Measurements from ENCODE around the gene RMP24.

The RMP24 gene

GRCh38 chr18:35949090-35949489 is 23.4 kb upstream of the RMP24 start:
- no peak for TF ChIP-seq CTCF (IDR thresholded peaks at IDR 0.05; ENCODE audit: low read depth, low read length)
- peaks cover 2% of the 10 kb centered on the region; the same call in 1 of the 2 replicates for H3K9me3 ChIP-seq (ENCODE audit: control insufficient read depth, insufficient read depth, low read length)
- ChIA-PET POLR2A (no interaction called here), CTCF (interaction anchor here (1.0 to 4.0 kb wide), 9 partner anchors 8 to 563 kb away, joined by 3 to 42 read pairs (median 8); no protein-coding TSS in a partner anchor)
- DNase-seq (ENCODE audit: low read depth, low spot score): no peak
- H3K27me3 ChIP-seq (ENCODE audit: control insufficient read depth, insufficient read depth, low read length): peaks cover 7% of the 10 kb centered on the region
- H3K4me3 ChIP-seq (ENCODE audit: low read depth, low read length): no peak overlapping the region
- no peak overlapping the region for H3K27ac ChIP-seq (ENCODE audit: low read depth, low read length)

- Histone ChIP-seq H3K9me3 (ENCODE audit: control insufficient read depth, insufficient read depth, low read length) (peaks cover 2% of the 10 kb centered on the region; the same call in 1 of the 2 replicates), H3K27ac (ENCODE audit: low read depth, low read length) (no peak overlapping the region), H3K27me3 (ENCODE audit: control insufficient read depth, insufficient read depth, low read length) (peaks cover 7% of the 10 kb centered on the region), H3K4me3 (ENCODE audit: low read depth, low read length) (peak overlapping the region; percentile 62)
- peak; percentile 94 for TF ChIP-seq CTCF (IDR thresholded peaks at IDR 0.05; ENCODE audit: low read depth, low read length)
- ChIA-PET POLR2A (interaction anchor here (0.9 kb wide), 1 partner anchor 18 kb away, joined by 3 read pairs; no protein-coding TSS in a partner anchor), CTCF (interaction anchor here (0.6 to 4.0 kb wide), 22 partner anchors 9 to 564 kb away, joined by 3 to 42 read pairs (median 4); partner anchors contain the start of gene RMP24)
- DNase-seq (ENCODE audit: low read depth, low spot score): peak; percentile 33
Observed at GRCh38 chr18:35949903-35950627, 22.4 kb upstream of the RMP24 start.

- POLR2A ChIA-PET: interaction anchor here (0.9 kb wide), 1 partner anchor 17 kb away, joined by 3 read pairs; no protein-coding TSS in a partner anchor
- TF ChIP-seq CTCF (IDR thresholded peaks at IDR 0.05; ENCODE audit: low read depth, low read length): no peak
- CTCF ChIA-PET: interaction anchor here (0.6 to 4.0 kb wide), 20 partner anchors 9 to 565 kb away, joined by 3 to 42 read pairs (median 5); partner anchors contain the start of gene RMP24
- Histone ChIP-seq H3K4me3 (ENCODE audit: low read depth, low read length) (no peak overlapping the region), H3K9me3 (ENCODE audit: control insufficient read depth, insufficient read depth, low read length) (peaks cover 2% of the 10 kb centered on the region; the same call in 1 of the 2 replicates), H3K27me3 (ENCODE audit: control insufficient read depth, insufficient read depth, low read length) (peaks cover 7% of the 10 kb centered on the region), H3K27ac (ENCODE audit: low read depth, low read length) (no peak overlapping the region)
- no peak for DNase-seq (ENCODE audit: low read depth, low spot score)
Observed at GRCh38 chr18:35950628-35950982, 21.9 kb upstream of the RMP24 start.

GRCh38 chr18:35953688-35954087 is 18.8 kb upstream of the RMP24 start:
- Histone ChIP-seq H3K27me3 (ENCODE audit: control insufficient read depth, insufficient read depth, low read length) (peaks cover 7% of the 10 kb centered on the region), H3K9me3 (ENCODE audit: control insufficient read depth, insufficient read depth, low read length) (peaks cover 2% of the 10 kb centered on the region; the same call in 1 of the 2 replicates), H3K4me3 (ENCODE audit: low read depth, low read length) (no peak overlapping the region), H3K27ac (ENCODE audit: low read depth, low read length) (no peak overlapping the region)
- no peak for TF ChIP-seq CTCF (IDR thresholded peaks at IDR 0.05; ENCODE audit: low read depth, low read length)
- no peak for DNase-seq (ENCODE audit: low read depth, low spot score)
- ChIA-PET POLR2A (no interaction called here), CTCF (no interaction called here)

- CTCF ChIA-PET: no interaction called here
- Histone ChIP-seq H3K9me3 (ENCODE audit: control insufficient read depth, insufficient read depth, low read length) (peaks cover 2% of the 10 kb centered on the region; the same call in 1 of the 2 replicates), H3K27ac (ENCODE audit: low read depth, low read length) (no peak overlapping the region), H3K4me3 (ENCODE audit: low read depth, low read length) (no peak overlapping the region), H3K27me3 (ENCODE audit: control insufficient read depth, insufficient read depth, low read length) (peaks cover 2% of the 10 kb centered on the region)
- no peak for DNase-seq (ENCODE audit: low read depth, low spot score)
- TF ChIP-seq CTCF (IDR thresholded peaks at IDR 0.05; ENCODE audit: low read depth, low read length): no peak
- POLR2A ChIA-PET: no interaction called here
Observed at GRCh38 chr18:35956226-35956625, 16.3 kb upstream of the RMP24 start.

Measured in AG04450 (cell line).